CMK (cell line): Measurements from ENCODE around the gene DSCAM.

Source experiments
- DNase-seq: peaks from one replicate; pipeline ENCODE4 v3.0.0-alpha.2; 2010; ENCODE audit warnings: low read depth

DSCAM gene

GRCh38 chr21:40615505-40616376 is 231.2 kb downstream of the DSCAM start:
- no peak for DNase-seq

- DNase-seq = no peak
Observed at GRCh38 chr21:40613546-40614030, 233.4 kb downstream of the DSCAM start.

DNA sequence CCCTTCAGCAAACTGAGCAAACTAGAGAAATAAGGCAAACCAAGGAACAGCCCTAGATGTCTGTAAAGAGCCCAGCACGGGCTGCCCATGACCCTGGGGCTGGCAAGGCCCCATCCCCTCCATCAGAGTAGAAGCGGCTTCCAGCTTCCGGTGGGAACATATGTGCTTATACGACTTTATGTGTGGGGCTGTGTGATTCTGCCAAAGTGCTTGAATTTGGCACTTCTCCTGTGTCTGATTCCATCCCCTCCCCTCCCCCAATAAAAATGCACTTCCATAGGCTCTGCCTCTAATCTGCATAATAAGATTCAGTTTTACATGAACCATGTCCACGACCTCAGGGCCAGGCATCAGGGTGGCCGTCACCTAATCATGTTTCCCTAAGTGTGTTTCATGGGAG is 236.6 kb downstream of the DSCAM start:
- DNase-seq = no peak

- no peak for DNase-seq
Observed at GRCh38 chr21:40606341-40606740, 240.6 kb downstream of the DSCAM start.

DNA sequence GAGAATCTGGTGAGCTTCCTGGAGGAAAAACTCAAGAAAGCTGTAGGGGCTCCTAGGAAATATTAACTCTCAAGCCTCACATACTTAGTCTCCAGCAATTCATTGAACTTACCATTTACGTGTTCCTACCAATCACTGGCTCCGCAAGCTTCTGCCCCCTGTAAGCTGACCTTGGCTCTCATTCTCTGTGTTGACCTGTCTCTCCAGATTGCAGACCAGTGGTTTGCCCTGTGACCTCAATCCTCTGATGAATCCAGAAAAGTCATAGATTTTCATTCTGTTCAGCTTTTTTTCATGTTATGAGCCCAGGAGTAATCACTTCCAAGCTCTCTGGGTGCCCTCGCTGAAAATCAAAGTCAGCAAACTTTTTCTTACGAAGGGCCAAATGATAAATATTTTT is 241.9 kb downstream of the DSCAM start:
- no peak for DNase-seq

- DNase-seq = no peak
Observed at GRCh38 chr21:40603774-40604173, 243.2 kb downstream of the DSCAM start.

DNA sequence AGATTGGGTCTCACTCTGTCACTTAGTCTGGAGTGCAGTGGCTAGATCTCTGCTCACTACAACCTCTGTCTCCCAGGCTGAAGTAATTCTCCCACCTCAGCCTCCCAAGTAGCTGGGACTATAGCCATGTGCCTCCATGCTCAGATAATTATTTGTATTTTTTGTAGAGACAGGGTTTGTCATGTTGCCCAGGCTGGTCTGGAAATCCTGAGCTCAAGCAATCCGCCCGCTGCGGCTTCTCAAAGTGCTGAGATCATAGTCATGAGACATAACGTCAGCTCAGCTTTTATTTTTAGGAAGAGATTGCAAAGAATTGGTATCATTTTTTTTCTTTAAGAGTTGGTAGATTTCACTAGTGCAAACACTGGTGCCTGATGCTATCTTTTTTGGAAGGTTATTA is 244.9 kb downstream of the DSCAM start:
- no peak for DNase-seq

- DNase-seq = no peak
Observed at GRCh38 chr21:40595806-40596205, 251.2 kb downstream of the DSCAM start.

- DNase-seq = no peak
Observed at GRCh38 chr21:40587736-40588346, 259.1 kb downstream of the DSCAM start.

GRCh38 chr21:40586575-40586974 is 260.4 kb downstream of the DSCAM start:
- no peak for DNase-seq

DNA sequence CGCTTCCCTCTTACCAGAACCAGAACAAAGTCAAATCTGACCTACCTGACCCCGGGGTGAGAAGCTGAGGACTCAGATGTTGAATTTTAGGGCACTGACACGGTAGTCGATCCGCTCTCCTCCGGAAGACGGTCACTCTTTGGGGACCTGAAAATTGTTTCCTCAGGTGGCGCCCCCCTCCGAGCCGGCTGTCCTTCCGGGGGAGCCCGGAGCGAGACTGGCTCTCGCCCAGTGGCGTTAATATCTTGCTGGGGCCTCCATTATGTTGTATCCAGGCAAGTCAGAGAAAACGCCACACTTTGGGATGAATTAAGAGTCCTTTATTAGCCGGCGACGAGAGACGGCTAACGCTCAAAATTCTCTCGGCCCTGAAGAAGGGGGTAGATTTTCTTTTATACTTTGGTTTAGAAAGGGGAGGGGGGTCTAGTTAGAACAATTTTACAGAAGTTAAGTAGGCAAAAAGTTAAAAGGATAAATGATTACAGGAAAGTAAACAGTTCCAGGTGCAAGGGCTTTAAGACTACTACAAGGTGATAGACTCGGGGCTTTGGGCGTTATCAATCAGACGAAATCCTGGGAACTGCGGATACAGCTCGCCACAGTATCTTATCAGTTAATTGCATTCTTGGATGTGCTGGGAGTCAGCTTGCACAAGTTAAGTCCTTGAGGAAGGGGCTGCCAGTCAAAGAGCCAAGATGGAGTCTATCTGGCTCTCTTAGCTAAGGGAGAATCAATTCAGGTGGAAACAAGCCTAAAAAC is 269.5 kb downstream of the DSCAM start:
- no peak for DNase-seq

- no peak for DNase-seq
Observed at GRCh38 chr21:40575976-40576375, 271.0 kb downstream of the DSCAM start.

GRCh38 chr21:40569357-40569756 is 277.6 kb downstream of the DSCAM start:
- DNase-seq = no peak

GRCh38 chr21:40568807-40569206 is 278.2 kb downstream of the DSCAM start:
- no peak for DNase-seq

GRCh38 chr21:40567501-40567900 is 279.5 kb downstream of the DSCAM start:
- DNase-seq = no peak

- no peak for DNase-seq
Observed at GRCh38 chr21:40566486-40566885, 280.5 kb downstream of the DSCAM start.

DNA sequence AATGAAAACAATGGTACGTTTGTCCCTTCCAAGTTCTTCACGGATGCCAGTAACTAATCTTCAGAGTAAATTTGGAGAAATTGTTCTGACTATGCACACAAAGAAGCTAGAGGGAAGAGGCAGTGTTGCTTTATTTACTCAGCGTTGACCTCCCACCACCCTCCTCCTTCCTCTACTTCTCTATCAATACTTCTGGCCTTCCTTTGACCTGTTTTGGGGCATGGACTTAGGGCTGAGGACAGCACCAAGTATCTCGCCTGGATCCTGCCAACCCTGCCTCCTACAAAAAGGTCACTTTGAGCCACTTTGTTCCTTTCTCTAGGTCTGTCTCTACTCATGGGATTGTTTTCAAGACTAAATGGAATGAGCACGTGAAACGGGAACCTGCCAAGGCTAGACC is 282.6 kb downstream of the DSCAM start:
- DNase-seq = no peak

DNA sequence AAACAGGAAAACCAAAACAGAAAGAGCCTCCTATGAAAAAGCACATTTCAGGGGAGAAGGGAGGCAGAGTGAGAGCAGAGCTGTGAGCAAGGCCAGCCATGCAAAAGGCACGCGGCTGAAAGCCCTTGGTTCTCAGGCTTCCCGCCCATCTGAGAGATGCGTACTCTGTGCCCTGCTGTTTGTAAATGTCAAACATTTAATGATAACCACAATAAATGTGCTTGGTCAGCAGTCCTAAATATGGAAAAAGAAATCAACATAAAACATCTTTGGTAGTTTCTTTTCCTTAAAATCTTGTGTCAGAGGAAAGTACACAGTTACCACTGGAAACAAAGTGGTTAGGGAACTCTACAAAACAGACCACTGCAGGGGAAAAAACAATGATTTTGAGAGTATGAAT is 283.1 kb downstream of the DSCAM start:
- no peak for DNase-seq

DNA sequence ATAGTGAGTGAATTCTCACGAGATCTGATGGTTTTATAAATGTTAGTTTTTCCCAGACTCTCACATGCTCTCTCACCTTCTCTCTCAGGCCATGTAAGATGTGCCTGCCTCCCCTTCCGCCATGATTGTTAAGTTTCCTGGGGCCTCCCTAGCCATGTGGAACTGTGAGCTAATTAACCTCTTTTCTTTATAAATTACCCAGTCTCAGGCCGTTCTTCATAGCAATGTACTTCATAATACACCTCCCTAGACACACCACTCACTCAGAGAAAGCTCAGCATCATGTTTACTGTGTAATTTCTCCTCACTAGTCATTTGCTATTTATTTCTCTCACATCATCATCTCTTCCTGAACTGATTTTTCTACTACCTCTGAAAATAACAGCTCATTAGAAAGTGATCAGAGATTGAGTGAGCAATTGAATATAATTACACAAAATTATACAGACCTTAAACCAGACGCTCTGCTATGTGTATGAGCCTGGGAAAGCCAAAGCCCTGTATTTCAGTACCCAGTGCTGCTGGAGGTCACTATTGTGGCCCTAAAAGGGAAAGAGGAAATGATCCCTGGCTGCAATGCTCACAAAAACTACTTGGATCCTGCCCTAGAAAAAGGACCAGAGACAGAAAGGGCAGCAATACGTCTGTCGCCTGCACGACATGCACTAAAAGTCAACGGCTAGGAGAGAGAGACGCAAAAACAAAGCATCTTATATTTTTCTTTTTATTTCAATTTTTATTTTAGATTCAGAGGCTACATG is 284.5 kb downstream of the DSCAM start:
- no peak for DNase-seq

DNA sequence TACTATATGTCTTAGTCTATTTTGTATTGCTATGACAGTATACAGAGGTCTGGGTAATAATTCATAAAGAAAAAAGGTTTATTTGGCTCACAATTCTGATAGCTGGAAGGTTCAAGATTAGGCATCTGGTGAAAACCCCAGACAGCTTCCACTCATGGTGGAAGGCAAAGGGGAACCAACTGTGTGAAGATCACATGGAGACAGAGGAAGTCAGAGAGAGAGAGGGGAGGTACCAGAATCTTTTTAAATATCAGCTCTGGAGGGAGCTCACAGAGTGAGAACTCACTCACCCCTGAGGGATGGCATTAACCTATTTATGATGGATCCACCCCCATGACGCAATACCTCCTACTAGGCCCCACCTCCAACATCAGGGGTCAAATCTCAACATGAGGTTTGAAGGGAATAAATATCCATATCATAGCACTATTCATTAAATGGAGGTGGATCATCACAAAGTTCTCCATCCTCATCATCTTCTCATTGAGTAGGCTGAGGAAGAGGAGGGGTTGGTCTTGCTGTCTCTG is 290.5 kb downstream of the DSCAM start:
- DNase-seq = no peak

- no peak for DNase-seq
Observed at GRCh38 chr21:40555021-40555528, 291.9 kb downstream of the DSCAM start.

DNA sequence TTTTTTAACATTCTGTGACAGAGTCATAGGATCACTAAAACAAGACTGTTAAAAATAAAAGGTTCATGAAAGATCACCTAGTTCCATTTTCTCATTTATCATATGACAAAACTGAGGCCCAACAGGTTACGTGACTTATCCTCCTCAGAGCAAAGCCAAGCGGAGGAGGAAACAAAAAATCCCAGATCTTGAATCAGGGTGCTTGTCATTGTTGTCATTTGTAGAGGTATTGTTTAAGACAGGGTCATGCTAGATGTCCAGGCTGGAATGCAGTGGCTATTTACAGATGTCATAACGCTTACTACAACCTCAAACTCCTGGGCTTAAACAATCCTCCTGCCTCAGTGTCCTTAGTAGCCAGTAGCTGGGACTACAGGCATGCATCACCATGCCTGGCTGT is 293.2 kb downstream of the DSCAM start:
- DNase-seq = no peak
